ENCODE data around the gene EMC6. TPM values are rescaled to one million over a fixed set of nuclear protein-coding genes. Genes with fewer than 3 reads are reported as not detected.

EMC6 gene
- total RNA-seq, 1 donor from 2014 or later: 33.8 TPM

DNA sequence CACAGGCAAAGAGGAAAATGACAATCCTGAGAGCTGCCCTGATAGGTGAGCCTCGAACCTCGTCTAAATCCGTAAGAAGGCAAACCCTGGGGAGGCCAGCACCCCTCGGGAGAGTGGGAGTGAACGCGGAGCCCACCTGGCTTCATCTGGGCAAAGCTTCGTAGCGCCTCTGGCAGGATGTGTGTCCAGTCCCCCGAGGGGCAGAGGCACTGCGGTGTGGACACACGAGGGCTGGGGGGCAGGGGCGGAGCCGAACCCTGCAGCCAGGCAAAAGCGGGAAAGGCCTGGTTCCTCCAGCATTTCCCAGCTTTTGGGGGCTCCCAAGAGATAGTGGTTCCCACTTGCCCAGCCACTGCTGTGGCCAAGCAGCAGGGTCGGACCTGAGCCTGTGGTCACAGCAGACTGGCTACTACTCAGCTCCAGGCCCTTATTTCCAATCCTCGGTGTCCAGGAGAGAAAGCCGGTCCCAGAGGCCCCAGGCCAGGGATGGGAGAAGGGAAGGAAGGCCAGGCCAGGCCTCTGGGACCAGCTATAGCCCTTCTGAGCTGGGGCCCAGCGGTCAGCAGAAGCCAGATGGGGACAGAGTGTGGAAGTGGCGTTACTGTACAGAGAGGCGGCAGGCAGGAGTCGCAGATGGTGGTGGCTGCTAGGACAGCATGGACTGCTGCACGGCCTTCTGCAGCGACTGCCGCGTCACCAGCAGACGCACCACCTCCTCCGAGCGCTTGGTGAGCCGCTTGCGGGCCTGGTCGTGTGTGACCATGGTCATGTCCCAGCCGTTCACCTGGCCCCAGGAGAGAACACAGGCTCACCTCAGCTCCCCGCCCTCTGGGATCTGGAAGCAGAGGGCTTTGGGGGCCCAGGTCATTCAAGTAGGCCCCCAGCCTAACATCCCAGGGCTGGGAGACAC, 5.3 kb upstream of the EMC6 start:
- ChIA-PET CTCF (no interaction called here), POLR2A (no interaction called here)
- ATAC-seq (ENCODE audit: low read depth) (no peak), DNase-seq (no peak)
- TF ChIP-seq, protein P1, sequence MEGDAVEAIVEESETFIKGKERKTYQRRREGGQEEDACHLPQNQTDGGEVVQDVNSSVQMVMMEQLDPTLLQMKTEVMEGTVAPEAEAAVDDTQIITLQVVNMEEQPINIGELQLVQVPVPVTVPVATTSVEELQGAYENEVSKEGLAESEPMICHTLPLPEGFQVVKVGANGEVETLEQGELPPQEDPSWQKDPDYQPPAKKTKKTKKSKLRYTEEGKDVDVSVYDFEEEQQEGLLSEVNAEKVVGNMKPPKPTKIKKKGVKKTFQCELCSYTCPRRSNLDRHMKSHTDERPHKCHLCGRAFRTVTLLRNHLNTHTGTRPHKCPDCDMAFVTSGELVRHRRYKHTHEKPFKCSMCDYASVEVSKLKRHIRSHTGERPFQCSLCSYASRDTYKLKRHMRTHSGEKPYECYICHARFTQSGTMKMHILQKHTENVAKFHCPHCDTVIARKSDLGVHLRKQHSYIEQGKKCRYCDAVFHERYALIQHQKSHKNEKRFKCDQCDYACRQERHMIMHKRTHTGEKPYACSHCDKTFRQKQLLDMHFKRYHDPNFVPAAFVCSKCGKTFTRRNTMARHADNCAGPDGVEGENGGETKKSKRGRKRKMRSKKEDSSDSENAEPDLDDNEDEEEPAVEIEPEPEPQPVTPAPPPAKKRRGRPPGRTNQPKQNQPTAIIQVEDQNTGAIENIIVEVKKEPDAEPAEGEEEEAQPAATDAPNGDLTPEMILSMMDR (IDR thresholded peaks at IDR 0.05): no peak
- intact Hi-C loops (cut with micrococcal nuclease): no loop called here
- Mint-ChIP-seq H3K9me3 (no peaks in the 10 kb centered on the region), H3K4me3 (no peak overlapping the region), H3K27me3 (no peaks in the 10 kb centered on the region), H3K4me1 (peaks cover 13% of the 10 kb centered on the region), H3K27ac (no peak overlapping the region), H3K36me3 (ENCODE audit: low read depth) (peaks cover 5% of the 10 kb centered on the region)

DNA sequence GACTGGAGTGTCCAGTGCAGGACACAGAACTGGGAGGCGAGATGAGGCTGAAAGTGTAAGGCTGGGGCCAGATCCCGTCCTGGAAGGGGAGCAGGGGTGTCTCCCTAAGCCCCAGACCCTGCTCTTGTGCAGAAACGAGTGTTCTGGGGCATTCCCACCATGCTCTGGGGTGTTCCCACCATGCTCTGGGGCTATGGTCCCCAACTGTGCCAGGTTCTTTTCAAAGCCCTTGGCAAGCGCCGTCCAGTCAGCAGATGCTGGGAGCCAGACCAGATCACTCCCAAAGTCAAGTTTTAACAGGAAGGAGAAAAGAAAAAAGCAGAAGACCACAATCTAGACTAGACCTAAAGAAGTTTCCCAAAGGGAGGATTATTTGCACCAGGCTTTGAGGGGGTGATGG, 2.8 kb upstream of the EMC6 start:
- CTCF ChIA-PET: no interaction called here
- Mint-ChIP-seq H3K9me3 (no peaks in the 10 kb centered on the region), H3K27ac (no peak overlapping the region), H3K4me1 (peaks cover 21% of the 10 kb centered on the region), H3K4me3 (peak overlapping the region; percentile 1), H3K36me3 (ENCODE audit: low read depth) (peaks cover 16% of the 10 kb centered on the region), H3K27me3 (no peaks in the 10 kb centered on the region)
- POLR2A ChIA-PET: interaction anchor here (2.1 kb wide), 1 partner anchor 13 kb away, joined by 5 read pairs; no protein-coding TSS in a partner anchor
- DNase-seq (no peak), ATAC-seq (ENCODE audit: low read depth) (no peak)
- TF ChIP-seq, protein P1 (IDR thresholded peaks at IDR 0.05): no peak
- intact Hi-C loops (cut with micrococcal nuclease): no loop called here

DNA sequence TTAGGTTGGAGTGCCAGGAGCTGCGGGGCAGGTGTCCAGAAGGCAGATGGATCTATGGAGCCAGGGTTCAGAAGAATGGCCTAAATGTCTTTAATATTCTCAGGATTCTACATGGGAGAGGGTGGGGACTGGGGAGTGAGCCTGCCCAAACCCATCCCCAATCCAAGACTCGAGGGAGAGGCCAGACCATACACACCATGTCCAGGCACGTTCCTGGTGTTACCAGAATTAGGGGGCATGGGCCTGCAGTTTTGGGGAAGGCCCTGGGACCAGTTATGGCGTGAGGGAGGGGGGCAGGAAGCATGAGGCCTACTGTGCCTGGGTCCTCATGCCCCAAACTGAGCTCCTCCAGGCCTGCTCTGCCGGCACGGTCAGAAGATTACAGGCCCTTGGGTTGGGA, 2.1 kb upstream of the EMC6 start:
- intact Hi-C loops (cut with micrococcal nuclease): no loop called here
- Mint-ChIP-seq H3K4me3 (no peak overlapping the region), H3K27me3 (no peaks in the 10 kb centered on the region), H3K9me3 (no peaks in the 10 kb centered on the region), H3K36me3 (ENCODE audit: low read depth) (peaks cover 19% of the 10 kb centered on the region), H3K4me1 (peaks cover 21% of the 10 kb centered on the region), H3K27ac (no peak overlapping the region)
- ATAC-seq (ENCODE audit: low read depth) (no peak), DNase-seq (no peak)
- TF ChIP-seq, protein P1 (IDR thresholded peaks at IDR 0.05): no peak
- ChIA-PET POLR2A (interaction anchor here (0.6 to 4.3 kb wide), 3 partner anchors 13 to 30 kb away, joined by 5 to 22 read pairs (median 5); partner anchors contain the start of genes CTNS and SHPK), CTCF (no interaction called here)

DNA sequence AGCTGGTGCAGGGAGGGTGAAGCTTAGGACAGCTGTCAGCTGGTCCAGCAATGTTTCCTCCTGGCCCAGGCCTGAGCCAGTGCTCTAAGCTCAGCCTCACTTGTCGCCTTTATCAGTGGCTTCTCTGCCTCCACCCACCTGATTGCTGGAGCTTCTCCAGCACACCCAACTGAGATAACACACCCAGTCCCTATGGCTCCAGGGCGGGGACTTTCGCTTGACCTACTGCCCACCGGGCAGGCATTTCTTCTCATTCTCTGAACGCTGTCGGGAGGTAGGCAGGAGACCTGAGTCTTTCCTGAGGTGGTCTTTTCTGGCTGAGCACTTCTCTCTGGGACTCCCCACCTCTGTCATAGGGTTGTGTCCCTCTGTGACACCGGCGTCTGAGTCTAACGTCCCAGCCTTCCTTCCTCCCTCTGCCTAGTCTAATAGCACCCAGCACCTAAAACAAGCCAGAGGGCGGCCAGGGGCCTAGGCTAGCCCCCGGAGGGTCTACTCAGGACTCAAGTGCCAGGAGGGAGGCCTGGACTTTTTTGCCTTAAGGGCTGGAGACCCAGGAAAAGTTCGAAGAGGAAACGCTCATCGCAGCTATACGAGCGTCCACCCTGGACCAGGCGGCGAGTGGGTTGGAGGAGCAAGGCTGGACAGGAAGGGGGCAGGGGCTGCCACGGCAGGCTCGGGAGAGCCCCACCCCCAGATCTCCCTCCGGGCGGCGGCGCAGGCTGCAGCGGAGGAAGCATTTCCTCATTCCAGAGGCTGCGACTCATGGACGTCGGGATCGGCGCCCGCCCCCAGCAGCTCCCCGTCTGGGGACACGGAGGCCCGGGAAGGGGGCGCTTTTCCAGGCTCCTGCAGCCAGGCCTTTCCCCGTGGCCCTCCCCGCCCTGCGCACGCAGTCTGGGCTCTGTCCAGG, 990 bp upstream of the EMC6 start:
- TF ChIP-seq, protein P1 (IDR thresholded peaks at IDR 0.05): no peak
- intact Hi-C loops (cut with micrococcal nuclease): loop anchor here (1.0 kb wide), 1 partner anchor 31 kb away; the partner anchor contains the start of genes CTNS and SHPK
- DNase-seq (no peak), ATAC-seq (ENCODE audit: low read depth) (no peak)
- no peaks in the 10 kb centered on the region for H3K27me3 Mint-ChIP-seq
- peak overlapping the region; percentile 95 for H3K4me3 Mint-ChIP-seq
- peaks cover 30% of the 10 kb centered on the region for H3K36me3 Mint-ChIP-seq (ENCODE audit: low read depth)
- peak overlapping the region; percentile 24 for H3K27ac Mint-ChIP-seq
- H3K9me3 Mint-ChIP-seq: no peaks in the 10 kb centered on the region
- POLR2A ChIA-PET: interaction anchor here (0.5 to 4.3 kb wide), 9 partner anchors 11 to 1275 kb away, joined by 3 to 22 read pairs (median 5); partner anchors contain the start of genes CTNS and SHPK
- CTCF ChIA-PET: no interaction called here
- H3K4me1 Mint-ChIP-seq: peaks cover 21% of the 10 kb centered on the region

DNA sequence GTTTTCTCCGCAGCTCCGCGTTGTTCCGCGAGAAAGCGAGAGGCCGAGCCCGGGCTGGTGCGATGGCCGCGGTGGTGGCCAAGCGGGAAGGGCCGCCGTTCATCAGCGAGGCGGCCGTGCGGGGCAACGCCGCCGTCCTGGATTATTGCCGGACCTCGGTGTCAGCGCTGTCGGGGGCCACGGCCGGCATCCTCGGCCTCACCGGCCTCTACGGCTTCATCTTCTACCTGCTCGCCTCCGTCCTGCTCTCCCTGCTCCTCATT, 404 bp downstream of the EMC6 start:
- POLR2A ChIA-PET: interaction anchor here (0.6 to 4.3 kb wide), 12 partner anchors 9 to 620 kb away, joined by 3 to 22 read pairs (median 5); partner anchors contain the start of genes CTNS, HASPIN, NCBP3 and SHPK
- Mint-ChIP-seq H3K4me1 (peaks cover 21% of the 10 kb centered on the region), H3K36me3 (ENCODE audit: low read depth) (peaks cover 37% of the 10 kb centered on the region), H3K4me3 (peak overlapping the region; percentile 95), H3K27me3 (no peaks in the 10 kb centered on the region), H3K27ac (peak overlapping the region; percentile 92), H3K9me3 (no peaks in the 10 kb centered on the region)
- CTCF ChIA-PET: no interaction called here
- intact Hi-C loops (cut with micrococcal nuclease): no loop called here
- TF ChIP-seq, protein P1 (IDR thresholded peaks at IDR 0.05): no peak
- no peak for DNase-seq
- no peak for ATAC-seq (ENCODE audit: low read depth)

All from activated B cell treated with CpG ODN at 0.5 μM for 24 hours (primary cell).